Measurements from ENCODE around the gene HOXA6.
A peak's percentile ranks its signal among the peaks of the same experiment; 100 is the strongest.

HOXA6 gene

DNA sequence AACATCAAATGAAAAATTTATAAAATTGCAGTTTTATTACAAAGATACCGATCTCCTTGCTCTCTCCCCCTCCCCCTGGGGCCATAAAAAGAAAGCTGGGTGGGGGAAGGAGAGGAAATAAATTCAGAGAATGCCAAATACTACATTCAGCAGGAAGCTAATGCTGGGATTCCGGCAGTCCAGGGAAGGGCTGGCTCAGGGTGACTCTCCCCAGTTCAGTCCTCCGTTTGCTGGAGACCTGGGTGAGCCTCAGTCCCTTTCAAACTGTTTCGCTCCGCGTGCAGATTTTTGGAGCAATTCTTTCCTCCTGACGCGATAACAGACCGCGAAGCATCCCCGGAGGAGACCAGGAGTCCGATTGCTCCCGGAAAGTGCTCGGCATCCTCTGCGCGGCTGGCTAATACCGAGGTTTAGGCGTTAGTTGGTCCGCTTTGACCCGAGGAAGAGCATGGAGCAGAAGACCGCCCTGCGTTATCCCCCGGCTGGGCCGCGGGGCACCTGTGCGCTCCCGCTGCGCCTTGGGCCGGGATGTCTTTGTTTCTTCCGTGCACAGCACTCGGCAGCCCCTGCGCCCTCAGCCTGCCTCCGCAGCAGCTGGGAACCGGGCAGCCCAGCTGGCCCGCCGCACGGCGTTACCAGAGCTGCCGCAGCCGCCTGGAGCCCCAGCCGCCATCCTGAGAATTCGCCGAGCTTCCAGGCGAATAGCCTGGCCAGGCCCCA, 41.2 kb downstream of the HOXA6 start:
- peak; percentile 84 for DNase-seq

DNA sequence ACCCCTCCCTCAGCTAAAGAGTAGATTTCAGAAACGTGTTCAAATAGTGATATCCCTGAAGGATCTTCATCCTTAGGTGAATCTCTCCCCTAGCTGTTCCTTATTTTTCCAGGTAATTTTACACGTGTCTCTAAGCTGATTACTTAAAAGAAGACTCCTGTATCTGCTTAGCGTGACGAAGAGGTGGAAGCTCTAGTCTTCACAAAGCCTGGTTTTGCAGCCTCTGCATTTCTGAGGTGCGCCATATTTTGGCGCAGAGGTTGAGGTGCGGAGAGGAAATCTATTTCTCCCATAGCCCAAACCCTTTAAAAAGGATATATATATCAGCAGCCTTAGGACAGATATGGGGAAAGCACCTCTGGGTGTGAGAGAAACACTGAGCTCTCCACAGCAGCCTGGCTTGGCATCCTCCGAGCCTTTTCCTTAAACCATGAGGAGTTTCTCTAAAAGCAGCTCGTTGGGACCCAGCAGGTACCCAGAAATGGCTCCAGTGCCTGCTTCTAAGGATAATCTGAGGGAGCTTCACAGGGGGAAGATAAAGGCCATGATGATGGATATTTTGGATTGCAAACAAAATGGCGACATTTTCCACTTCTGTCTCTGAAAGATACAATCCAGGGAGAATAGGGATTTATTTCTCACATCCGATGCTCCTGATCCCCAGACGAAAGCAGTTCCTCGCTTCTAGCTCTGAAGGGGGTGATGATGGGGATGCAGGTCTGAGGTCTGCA, 42.1 kb downstream of the HOXA6 start:
- DNase-seq: no peak

DNA sequence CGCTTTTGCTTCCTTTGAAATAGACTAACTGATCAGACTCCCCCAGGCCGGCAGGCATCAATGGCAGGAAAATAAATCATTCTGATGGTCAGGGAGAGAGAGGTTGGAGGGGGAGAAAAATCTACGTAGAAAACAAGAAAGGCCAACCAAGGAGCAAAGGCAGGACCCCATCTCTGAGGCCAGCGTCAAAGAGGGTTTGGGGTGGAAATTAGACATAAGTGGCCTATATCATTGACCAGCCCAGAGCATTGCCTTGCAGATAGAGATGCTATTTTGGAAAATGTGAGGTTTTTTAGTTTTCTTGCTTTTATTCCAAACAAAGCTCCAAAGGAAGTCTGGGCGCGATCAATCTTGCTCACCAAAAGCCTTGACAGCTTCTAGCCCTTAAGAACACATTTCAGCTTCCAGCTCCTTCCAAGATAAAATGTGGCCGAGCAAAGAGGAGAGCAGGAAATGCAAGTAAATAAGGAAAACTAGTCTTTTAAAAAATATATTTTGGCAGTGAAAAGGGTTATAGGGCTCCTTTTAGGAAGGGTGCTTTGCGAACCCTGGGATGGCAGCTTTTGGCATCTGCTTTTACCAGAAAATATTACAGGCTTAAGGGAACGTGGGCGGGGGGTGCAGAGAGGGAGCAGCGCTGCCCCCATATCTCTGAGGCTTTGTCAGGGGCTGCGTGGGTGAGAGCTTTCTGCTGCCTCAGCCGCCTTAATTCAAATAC, 43.1 kb downstream of the HOXA6 start:
- no peak for DNase-seq

DNA sequence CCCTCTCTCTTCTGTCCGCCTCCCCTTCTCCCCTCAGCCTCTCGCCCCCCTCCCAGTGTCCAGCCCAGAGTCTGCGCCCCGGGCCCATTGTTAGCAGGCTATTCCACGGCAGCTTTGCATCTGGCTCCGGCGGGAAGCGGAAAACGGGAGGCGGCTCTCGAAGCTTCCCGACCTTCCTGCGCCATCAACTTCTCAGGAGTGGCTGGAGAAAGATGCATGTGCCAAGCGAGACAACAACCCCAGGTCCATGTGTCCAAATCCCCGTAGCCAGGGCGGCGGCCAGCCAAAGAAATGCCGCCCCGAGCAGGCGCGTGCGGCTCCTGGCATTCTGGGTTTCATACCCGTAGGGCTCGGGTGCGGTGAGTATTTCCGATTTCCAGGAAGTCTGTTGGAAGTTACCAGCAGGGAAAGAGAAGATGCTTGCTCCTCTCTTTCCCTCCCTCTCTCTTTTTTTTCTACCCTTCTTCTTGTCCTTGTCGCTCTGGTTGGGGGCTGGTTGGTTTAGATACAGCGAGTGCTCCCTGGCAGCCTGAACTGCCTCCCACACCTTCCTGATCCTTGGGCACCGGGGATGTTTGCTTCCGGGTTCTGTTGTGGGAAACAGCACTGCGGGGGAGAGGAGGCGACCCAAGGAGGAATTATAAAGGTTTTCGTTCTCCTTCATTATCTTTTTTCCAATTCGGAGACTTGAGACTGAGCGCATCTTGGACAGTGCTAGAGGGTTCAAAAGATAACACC, 43.9 kb downstream of the HOXA6 start:
- DNase-seq: peak; percentile 63

DNA sequence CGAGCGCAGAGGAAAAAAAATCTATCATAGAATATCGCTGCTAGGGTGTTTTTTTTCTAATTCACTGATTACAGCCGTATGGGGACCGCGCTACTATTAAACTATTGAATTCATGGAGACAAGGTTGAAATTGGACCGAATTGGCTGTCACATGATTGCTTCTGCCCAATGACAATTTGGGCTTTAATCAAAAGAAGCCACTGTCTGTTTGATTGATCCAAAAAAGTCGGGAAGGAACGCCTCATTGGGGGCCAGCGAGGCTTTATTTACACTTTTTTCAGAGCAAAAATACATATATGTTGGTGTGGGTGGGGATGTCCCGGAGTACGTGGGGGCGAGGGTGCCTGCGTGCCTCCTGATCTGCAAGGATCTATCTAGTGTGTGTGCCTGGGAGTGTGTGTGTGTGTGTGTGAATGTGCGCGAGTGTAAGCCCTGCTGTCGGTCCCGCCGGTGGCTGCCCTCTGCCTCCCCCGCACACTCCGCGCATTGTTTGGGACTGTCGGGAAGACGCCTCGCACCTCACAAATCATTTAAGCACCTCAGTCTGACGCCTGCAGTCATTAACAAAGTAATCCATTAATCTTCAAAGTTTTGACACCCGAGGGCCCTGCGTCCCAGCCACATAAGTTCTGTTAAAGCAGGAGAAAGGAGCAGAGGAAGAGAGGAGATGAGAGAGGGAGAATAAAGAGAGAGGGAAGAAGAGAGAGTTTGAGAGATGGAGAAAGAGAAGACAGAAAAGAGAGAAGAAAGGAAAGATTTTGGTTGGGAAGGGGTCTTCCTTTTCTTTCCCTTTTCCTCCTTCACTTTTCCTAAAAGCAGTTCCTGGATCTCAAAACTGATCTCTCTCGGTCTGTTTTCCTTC, 44.8 kb downstream of the HOXA6 start, which contains the start of gene HOXA2:
TSS of gene HOXA2 (minus strand) at position 103 of the 862 bp plus-strand sequence. CDS start 183 bp downstream, outside the sequence.
- peak; percentile 59 for DNase-seq

DNA sequence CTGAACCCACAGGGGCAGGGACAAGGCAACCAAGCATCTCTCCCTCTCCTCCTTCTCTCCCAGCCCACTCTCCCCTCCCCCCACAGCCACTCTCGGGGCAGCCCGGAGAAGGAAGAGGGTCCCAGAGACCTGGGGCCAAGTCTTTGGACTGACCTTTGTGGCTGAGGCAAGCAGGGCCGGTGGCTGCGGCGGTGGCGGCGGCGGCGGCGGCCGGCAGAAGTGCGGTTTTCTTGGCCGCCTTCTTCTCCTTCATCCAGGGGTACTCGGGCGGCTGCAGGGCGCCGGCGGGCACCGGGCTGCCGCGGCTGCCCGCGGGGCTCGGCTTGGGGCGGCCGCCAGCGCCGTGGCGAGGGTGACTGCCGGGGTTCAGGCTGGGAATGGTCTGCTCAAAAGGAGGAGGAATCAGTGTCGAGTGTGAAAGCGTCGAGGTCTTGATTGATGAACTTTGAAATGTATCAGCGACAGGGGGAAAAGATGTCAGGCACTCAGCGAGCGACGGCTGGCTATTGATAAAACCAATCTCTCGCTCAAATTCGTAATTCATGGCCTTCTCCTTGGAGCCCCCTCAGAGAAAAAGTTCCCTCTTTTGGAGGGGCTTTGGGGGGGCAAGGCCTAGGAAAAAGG, 45.5 kb downstream of the HOXA6 start:
- DNase-seq: peak; percentile 75

DNA sequence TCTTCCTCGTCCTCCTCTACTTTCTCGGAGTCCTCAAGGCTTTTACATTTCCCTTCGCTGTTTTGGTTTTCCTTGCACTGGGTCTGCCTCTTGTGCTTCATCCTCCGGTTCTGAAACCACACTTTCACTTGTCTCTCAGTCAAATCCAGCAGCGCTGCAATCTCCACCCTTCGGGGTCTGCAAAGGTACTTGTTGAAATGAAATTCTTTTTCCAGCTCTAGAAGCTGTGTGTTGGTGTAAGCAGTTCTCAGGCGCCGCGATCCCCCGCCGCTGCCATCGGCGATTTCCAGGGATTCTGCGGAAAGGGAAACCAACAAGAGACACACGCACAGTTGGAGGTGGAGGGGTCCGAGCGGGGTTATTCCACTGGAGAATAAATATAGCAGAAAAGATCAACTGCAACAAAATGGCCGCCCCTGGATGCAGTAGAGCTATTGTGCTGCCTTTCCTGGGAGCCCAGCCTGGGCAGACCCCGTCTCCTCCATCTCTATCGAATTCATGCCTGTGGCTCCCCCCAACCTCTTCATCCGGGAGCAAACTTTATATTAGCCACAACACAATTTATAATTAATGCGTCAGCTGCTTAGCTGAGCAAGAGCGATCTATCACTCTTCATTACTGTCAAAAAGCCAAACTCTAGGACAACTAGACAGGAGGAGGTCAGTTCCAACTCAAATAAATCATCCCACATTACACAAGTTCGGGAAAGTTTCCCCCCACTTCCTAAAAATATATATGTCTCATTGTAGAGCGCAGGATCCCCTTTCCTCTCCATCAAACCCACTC, 46.2 kb downstream of the HOXA6 start:
- DNase-seq: peak; percentile 80

DNA sequence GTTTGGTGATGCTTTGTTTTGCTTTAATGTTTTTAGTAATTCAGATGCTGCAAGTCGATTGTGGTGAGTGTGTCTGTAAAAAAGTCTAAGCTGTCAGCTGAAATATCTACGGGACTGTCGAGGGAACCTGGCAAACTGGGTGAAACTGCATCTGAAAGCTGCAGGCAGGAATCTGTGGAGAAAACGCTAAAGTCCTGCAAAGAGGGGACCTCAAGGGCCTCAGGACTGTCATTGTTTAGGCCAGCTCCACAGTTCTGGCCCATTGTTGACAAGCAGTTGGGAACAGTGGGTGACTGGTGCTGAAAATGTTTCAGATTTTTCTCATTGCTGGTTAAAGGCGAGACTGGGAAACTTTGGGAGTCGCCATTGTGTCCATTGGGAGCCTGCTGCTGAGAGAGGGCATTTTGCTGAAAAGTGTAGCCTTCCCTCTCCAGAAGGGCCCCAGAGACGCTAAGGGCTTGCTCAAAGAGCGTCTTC, 46.8 kb downstream of the HOXA6 start:
- no peak for DNase-seq

DNA sequence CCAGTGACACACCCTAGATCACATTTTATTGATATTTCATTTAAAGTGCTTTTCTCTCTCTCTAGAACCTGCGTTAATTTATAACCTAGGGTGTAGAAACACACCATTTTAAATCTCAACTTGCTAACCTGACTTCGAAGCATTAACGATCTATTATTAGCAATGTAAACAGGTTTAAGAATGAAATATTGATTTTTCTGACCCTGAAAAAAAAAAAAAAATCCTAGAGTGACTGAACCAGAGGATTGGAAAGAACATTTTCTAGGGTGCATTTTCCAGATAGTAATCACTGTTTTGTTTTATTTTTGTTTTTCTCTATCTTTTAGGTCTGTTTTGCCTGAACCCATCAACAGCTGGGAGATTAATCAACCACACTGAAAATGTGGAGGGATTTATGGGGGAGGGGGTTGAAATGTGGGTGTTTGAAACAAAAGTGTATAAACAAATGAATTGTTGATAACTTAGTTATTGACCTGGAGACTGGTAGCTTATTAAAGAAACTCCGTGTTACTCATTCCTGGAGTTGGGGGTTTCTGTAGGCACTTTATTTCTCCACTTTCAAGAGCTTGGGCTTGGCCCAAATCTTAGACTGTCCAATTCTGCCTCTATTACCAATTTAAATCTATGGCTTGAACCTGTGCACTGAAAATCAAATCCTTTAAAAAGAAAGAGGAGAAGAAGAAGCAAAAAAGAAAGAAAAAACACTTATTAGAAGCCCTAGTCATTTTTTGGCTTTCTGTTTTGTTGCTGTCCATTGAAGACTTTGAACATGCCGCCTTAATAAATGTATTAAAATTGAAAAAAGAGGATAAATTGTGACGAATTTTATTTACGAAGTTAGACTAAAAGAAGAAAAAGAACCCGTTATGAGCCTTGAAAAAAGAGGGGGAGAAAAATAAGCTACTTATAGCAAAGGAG, 47.9 kb downstream of the HOXA6 start:
- peak; percentile 24 for DNase-seq

DNA sequence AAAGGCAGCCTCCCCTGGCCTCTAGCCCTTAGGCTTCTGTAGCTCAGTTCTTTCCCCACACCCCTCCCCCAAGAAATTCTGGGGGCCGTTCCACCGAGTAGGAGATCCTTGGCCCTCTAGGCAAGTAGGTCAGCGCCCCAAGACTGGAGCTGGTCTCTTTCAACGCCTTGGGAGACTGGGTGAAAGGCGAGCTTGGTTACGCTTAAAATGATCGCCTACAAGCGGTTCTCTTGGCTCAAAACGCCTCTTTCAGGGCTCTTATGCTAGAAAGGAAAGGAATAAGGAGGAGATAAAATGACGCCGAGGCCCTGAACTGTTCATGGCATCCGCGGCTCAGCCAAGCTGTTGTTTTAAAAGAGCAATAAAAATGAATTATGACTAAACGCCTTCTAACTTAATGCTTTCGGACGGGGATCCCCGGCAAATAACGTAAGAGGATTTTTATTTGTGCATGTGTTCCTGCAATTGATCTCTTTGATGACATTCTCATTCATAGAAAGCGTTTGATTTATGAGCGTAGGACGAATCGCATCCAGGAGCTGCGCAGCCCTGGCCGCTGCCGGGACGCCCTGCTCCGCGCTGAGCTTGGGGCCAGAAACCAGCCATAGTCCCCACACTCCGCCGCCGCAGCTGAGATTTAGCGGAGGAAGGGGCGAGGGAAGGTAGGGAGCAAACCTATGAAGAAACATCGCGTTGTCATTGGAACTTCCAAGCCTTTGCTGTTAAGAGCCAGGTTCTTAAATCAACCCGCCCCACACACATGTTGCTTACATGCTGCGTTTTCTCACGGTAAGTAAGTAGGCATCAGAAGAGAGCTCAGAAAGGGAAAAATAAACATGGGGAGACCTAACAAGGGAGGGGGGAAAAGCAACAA, 48.8 kb downstream of the HOXA6 start:
- peak; percentile 74 for DNase-seq

DNA sequence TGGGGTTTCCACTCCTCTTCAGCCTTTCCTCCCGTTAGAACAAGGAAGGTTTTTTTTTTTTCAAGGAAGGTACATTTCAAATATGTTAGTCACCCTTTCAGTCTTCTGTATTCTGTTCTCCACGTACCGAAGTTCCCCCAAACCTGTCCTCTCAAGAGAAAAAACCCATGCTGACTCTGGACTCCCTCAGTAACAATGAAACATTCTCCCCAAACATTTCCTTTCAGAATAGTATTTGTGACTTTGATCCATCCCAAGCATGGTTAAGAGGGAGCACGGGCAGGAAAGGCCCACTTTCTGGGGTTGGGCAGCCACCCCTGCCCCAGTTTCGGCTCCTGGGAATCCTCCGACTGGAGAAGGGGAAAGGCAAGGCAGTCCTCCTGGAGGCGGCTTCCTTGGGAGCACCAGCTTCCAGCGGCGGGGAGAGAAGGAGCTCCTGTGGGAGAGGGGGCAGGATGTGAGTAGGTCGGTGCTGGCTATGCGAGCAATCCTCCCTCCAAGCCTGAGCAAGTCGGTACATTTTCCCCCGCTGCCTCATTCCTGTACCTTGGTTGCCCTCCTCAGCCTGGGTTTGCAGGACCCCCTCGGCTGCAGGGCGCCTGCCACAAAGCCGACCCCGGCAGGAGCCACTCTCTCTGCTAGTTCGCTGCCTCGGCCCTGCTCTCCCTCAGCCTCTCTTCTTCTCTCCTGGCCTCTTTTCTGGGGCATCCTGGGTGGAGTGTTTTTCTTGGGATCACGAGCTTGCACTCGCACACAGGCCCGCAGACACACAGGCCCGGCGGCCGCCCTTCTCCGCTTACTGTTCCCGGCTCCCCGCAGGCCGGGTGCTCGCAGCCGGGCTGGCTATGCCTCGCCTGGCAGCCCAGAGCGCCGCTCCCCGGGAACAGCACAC, 49.6 kb downstream of the HOXA6 start:
- peak; percentile 72 for DNase-seq

DNA sequence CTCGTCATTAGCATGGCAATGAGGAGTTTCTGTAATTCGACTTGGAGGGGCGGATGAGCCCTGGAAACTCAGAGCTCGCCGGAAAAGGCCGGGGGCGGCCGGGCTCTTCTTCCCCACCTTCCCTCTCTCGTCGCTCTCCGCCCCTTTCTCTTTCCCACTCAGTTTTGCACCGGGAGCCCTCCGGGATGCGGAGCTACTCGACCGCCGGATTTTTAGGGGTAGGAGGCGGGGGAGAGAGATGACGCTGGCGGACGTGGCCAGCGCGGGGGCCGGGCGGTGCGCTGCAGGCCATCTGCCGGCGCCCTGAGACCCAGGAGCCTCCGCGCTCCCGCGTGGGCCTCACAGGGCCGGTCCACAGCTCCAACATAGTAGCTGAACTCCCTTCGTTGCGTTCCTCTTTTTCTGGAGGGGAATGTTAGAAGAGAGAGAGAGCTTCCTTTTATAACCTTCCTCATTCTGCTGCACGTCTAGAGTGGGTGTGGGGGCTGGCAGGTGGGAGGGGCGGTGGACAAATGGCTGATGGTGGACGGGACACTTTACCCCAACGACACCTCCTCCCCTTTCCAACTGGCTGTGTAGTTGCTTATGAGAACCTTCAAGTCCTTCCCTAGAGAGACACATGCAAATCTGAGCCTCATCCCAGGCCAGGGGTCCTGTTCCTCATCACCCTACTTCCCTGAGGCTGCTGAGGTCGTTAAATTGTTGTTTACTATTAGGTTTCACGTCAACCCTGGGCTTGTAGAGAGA, 50.6 kb downstream of the HOXA6 start:
- peak; percentile 40 for DNase-seq

DNA sequence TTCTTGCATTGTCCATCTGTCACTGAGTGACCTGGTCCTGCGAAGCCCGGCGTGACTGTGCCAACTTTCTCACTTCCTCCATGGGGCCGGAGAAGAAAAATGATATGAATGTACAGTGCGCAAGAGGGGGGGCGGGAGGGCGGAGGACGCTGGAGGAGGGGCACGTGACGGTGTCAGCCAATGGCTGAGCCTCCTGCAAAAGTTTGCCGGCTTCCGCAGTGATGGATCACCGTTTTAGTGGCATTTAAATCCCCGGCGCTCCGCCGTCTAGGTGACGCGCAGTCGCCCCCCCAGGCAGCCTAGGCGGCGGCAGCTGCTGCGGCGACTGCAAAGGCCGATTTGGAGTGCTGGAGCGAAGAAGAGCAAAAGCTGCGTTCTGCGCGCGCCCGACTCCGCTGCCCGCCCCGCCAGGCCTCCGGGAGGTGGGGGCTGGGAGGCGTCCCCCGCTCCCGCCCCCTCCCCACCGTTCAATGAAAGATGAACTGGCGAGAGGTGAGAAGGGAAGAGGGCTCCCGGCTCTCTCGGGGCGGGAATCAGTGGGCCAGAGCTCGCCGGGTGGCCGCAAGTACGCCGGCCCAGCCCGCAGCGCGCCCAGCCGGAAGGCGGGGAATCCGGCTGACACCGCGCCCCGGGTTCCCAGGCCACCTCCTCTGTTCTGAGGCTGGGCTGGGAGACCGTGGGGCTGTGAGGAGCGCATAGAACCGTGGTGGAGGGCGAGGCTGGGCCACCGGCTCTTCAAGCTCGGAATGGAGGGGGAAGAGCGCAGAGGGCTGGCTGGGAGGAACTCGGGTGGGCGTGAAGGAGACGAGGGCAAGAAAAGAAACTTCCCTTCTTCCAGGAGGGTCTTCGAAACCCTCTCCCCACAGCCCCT, 51.4 kb downstream of the HOXA6 start, which contains the start of gene HOXA1:
TSS of gene HOXA1 (minus strand) at position 104 of the 871 bp plus-strand sequence. CDS start at position 16, 88 bp downstream.
- DNase-seq: peak; percentile 70

All from retina (tissue), 1 donor.